SHP77 treated with DMSO at 0.1 percent for 48 hours (cell line): ENCODE measurements around the gene WNT7B.
A peak's percentile ranks its signal among the peaks of the same experiment; 100 is the strongest.

Experiments
- DNase-seq: peaks from one replicate; lab custom pipeline; 2025; lab: John Stamatoyannopoulos, UW

WNT7B gene

GRCh38 chr22:45977003-45977411 lies at the start of gene WNT7B:
Gene WNT7B (minus strand): TSS chr22:45977162. CDS start chr22:45976754, 408 bp downstream.
- no peak for DNase-seq

GRCh38 chr22:46025973-46026898 lies 49.3 kb upstream of the WNT7B start:
- DNase-seq, result no peak

DNA sequence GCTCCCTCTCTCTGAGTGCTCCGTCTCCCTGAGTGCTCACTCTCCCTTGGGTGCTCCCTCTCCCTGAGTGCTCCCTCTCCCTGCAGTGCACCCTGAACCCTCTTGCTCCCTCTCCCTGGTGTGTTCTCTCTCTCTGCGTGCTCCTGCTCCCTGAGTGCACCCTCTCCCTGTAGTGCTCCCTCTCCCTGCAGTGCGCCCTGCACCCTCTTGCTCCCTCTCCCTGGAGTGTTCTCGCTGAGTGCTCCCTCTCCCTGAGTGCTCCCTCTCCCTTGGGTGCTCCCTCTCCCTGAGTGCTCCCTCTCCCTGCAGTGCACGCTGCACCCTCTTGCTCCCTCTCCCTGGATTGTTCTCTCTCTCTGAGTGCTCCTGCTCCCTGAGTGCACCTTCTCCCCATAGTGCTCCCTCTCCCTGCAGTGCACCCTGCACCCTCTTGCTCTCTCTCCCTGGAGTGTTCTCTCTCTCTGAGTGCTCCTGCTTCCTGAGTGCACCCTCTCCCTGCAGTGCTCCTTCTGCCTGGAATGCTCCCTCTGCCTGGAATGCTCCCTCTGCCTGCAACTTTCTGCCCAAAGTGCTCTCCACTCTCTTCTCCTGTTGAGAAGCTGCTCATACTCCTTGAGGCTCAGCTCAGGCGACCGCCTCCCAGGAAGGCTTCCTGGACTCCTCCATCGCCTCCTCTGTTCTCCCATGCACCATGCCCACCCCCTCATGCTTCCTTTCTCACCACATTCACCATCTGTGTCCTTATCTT lies 48.4 kb upstream of the WNT7B start:
- DNase-seq, result no peak

- no peak for DNase-seq
Measured at GRCh38 chr22:46024136-46024840, 47.3 kb upstream of the WNT7B start.

GRCh38 chr22:46023558-46023981 lies 46.6 kb upstream of the WNT7B start:
- DNase-seq, result no peak

GRCh38 chr22:46022881-46023512 lies 46.0 kb upstream of the WNT7B start:
- no peak for DNase-seq

DNA sequence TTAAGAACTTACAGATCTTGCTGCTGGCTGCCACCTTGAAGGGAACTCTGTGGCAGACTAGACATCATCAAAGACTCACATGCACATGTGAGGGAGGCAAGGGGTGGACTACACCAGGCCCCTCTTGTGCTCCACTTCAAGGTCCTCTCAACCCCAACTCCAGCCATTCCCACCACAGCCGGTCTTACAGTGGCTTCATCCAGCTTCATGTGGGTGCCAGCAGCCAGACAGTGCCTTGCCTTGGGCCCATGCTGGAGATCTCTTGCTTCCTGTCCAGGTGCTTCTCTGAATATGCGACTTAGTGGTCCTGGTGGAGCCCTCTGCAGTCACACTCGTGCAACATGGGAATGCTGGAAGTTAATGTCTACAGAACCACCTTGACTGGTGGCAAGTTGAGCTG lies 44.6 kb upstream of the WNT7B start:
- DNase-seq, result no peak

DNA sequence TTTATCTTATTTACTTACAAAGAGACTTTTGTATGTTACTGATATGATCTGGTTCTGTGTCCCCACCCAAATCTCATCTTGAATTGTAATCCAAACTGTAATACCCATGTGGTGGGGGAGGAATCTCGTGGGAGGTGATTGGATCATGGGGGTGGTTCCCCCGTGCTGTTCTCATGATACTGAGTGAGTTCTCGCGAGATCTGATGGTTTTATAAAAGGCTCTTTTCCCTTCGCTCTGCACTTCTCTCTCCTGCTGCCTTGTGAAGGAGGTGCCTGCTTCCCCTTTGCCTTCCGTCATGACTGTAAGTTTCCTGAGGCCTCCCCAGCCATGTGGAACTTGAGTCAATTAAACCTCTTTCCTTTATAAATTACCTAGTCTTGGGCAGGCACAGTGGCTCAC lies 42.4 kb upstream of the WNT7B start:
- no peak for DNase-seq

GRCh38 chr22:46018859-46019258 lies 41.9 kb upstream of the WNT7B start:
- no peak for DNase-seq

DNA sequence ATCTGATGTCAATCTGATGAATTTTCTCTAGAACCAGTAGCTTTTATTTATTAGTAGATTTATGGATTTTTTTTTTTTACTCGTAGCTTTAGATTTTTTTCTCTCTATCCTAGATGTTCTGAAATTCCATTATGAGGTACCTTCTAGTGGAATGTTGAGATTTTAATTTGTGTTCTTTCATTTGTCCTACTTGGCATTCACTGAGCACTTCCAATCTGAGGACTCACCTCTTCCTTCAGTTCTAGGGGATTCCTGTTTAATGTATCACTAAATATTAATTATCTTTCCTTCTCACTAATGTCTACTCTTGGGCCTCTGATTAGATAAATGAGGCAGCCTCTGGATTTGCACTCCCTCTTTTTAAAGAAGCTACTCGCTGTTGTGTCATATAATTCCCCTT lies 40.2 kb upstream of the WNT7B start:
- DNase-seq, result no peak

GRCh38 chr22:46013460-46014416 lies 36.8 kb upstream of the WNT7B start:
- peak; percentile 88 for DNase-seq

GRCh38 chr22:46012881-46013281 lies 35.9 kb upstream of the WNT7B start:
- no peak for DNase-seq

- peak; percentile 43 for DNase-seq
Measured at GRCh38 chr22:46012182-46012880, 35.4 kb upstream of the WNT7B start.

DNA sequence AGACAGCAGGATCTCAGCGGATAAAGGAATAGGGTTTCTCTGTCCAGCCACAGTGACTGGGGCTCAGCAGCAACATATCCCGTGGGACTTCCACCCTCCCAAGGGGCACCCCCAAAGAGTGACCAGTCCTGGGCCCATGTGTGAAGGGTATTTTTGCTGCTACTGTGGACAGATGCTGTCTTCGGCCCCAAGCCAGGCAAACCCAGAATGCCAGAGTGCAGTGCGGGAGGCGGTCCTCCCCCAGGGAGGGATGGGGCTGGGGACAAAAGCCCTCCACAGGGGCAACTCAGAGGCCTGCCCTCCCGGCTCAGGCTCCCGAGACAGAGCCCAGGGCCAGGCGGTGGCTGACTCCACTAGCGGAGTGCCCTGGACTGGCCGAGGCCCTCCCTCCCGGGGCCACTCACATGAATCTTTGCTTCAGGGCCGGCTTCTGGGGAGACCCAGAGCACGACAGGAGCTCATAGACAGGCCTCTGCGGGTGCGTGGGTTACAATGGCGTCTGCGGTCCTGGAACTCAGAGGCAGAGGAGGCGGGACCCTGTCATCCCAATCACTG lies 34.7 kb upstream of the WNT7B start:
- DNase-seq, result no peak

DNA sequence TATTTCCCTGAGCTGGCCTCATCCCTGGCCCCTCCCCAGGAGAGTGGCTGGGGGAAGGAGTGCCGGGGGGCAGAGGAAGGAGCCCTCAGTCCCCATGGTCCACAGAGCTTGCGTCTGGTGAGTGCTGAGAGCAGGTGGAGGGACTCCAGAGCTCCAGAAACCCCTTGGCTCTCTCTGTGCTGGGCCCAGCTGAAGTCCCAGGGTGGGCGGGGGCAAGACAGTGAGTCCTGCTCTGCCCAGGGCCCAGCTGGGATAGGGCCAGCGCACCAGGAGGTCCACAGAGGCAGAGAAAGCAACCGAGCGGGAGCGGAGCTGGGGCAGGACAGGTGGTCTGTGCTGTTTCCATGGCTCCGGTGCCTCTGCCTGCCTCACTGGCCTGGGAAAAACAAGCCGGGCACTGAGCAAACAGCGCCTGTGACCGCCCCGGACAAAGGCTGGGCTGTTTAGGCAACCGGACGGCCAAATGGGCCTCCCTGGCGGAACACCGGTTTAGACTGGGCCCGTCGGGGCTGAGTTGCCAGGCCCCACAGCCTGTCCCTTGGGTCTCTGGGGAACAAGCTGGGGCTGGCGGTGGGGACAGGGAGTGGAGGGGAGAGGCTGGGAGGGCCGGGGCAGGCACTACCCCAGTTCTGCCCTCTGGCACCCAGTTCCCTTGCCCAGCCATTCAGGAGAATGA lies 34.1 kb upstream of the WNT7B start:
- peak; percentile 78 for DNase-seq

DNA sequence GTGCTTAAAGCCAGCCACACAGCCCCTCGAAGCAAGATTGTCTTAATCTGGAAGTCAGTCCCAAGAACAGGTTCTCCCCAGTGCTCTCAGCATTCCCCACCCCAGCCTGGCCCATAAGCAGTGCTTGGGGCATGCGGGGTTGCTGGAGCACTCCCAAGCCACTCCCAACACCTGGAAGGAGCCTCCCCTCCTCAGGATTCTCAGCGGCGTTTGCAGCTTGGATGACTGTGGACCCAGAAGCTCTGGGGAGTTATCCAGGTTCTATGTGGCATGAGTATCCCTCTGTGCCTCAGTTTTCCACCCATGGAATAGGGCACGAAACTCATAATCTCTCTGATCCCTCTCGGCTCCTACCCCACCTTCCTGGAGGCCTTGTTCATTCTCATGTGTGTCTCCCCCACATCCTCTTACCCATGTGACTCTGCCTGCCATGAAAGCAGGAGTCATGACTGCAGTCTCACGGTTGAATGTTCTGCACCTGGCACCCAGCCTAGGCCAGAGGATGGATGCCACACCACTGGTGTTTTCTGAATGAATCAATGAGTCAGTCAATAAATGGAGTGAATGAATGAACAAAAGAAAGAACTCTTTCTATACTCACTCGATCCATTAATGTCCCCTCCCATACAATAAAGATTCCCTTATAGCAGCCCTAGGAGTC lies 33.4 kb upstream of the WNT7B start:
- peak; percentile 28 for DNase-seq

DNA sequence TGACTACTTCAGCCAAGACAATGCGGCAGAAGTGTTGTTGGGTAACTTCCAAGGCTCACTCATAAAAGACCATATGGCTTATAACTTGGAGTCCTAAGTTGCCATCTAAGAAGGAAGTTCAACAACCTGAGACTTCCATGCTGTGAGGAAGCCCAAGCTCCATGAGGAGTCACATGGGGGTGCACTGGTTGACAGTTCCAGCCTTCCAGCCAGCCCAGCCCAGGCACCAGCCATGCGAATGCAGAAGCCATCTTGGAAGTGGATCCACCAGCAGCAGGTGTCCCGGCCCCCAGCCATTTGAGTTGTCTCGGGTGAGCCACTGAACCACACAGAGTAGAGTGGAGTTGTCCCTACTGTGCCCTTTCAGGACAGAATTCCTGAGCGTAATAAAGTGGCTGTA lies 32.8 kb upstream of the WNT7B start:
- no peak for DNase-seq

- DNase-seq, result no peak
Measured at GRCh38 chr22:46008836-46009596, 32.1 kb upstream of the WNT7B start.
